GM18873 (cell line): ENCODE results near the gene ERC1.
"Not testable (repeated sequence)": the region's sequence is repeated elsewhere in the genome, so short reads cannot be mapped to it uniquely, and the experiment has no call there.

Experiments
- ATAC-seq: cut with Tn5 transposase; IDR thresholded peaks from one replicate; pipeline ENCODE4 v1.9.1; 2021; ENCODE audit warnings: mild to moderate bottlenecking, moderate library complexity, moderate number of reproducible peaks; ENCODE audit not compliant: unreplicated experiment, low FRiP score

Gene ERC1

DNA sequence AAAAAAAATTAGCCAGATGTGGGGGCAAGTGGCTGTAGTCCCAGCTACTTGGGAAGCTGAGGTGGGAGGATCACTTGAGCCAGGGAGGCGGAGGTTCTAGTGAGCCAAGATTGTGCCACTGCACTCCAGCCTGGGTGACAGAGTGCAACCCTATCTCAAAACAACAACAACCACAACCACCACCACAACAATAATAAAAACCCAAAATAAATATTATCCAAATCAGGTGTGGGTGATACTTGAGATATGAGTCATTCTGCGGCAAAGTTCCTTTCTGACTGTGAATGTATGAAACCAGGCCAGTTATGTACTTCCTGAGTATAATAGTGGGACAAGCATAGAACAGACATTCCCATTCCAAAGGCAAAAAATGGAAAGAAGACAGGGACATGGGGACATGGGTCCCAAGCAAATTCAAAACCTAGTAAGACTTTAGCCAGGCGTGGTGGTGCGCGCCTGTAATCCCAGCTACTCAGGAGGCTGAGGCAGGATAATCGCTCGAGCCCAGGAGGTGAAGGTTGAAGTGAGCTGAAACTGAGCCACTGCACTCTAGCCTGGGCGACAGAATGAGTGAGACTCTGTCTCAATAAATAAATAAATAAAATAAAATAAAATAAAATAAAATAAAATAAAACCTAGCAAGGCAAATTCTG, 9.7 kb upstream of the ERC1 start:
- no peak for ATAC-seq

DNA sequence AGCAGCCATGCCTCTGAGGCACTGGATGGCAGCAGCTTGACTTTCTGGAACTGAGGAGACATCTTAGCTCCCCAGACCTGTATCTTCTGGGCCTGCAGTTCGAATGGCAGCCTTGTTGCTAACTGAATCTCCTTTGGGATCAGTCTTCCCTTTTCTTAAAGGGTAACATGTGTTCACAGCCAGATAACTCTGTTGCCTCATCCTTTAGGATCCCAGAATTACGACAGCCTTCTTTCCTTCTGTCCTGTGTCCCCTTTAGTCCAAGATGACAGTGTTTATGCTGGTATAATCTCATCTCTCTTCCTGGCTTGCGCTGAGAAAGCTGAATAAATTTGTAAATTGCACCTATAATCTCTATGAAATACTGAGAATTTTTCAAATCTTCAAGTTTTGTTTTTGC, 9.1 kb upstream of the ERC1 start:
- no peak for ATAC-seq

DNA sequence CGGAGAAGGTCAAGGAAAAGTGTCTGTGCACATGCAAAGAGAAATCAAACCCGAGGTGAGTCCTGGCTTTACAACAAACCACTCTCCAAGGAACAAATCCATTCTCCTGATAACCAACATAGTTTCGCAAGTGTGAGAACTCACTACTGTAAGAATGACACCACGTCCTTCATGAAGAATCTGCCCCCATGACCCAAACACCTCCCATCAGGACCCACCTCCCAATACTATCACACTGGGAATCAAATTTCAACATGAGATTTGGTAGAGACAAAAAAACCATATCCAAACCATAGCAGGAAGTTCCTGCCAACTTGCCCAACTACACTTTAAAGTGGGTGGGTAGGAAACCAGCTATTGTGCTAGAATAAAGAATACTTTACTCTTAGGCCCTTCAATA, 2.4 kb upstream of the ERC1 start:
- no peak for ATAC-seq

DNA sequence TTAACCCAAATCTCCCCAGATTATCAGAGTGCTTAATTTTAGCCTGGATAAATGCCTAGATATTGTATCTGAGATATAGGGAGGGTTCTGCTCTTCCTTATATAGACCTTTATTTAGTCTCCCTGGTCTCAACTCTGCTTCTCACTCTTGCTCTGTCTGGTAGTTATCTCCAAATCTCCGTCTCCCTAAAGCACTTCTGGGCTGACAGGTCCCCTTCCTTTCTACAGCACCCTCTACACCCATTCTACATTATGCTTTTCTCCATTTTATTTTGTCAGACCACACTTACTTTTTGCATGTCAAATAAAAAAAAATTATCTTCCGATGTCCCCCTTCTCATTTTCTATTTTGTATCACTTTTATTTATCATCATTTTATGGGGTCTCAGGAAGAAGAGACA, 2.0 kb upstream of the ERC1 start:
- ATAC-seq = no peak

DNA sequence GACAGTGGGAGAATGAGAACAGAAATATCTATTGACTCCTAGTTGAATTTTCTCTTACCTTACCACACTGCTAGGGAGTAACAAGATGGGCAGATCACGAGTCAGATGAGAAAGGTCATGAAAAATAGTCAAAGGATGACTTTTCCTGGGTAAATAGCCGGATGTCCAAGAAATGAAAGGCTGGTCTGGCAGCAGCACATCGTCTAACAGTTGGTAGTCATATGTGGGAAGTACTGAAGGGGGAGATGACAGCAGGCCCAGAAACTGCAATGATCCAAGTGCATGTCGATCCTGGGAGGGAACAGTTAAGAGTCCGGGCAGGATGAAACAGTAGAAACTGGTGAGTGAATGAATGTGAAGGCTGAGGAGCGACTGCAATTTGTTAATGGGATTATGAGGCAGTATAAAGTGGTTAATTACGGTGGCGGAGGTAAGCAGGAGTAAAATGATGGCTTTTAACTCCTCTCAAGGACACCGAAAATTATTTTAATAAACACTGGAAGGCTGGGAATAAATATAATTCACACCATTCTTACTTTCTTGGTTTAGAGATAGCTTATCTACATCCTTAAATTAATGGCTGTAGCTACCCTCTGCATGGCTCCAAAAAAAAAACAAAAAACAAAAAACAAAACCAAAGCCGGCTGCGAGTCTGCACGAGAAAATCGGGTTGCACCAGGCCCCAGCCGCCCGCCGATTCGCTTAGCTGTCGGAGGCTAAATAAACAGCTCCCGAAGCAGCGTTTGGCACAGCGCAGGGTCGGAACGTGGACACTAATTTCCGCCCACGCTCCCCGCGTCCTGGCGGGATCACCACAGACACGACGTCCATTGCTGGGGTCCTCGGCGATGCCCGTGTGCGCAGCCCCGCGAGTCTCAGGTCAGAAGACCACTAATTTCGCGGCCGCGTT, 1.0 kb upstream of the ERC1 start:
- no peak for ATAC-seq

DNA sequence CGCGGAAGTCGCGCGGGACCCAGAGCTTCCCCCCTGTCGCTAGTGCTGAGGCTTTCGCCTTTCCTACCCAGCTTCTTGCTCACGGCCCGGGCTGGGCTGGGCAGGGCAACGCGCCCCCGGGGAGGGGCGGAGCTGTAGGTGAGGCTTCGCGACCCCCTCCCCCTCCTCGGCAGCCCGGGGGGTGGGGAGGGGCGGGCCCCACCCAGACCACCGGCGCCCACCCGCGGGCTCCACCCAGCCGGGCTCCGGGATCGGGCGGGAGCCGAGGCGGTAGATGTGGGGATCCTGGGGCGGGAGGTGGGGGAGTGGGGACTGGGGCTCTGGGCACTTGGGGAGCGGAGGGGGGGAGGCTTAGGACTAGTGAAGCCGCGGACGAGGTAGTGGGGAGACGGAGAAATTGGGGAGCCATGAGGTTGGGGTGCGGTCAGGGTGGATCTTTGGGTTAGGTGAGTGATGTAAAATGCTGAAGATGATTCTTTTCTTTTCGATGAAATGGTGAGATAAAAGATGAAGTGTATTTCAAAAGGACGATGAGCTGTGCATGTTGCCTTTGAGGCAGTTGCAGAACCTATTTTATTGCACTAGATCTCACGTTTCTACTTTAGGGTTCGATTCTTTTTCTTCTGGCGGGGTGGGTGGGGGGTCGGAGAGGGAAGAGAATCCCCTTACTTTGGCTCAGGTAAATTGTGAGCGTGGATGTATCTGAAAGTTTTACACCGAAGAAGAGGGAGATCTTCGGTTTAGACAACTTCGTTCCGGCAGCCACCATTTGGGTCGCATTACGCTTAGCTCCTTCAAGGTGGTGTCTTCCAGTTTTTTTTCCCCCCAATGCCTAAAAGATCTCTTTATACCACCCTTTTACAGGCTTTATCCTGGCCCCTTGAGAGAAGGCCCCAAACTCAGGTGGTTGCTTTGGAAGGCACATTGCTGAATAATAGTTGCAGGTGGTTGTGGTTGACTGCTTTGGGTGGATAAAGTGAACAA, 619 bp downstream of the ERC1 start:
- no peak for ATAC-seq

DNA sequence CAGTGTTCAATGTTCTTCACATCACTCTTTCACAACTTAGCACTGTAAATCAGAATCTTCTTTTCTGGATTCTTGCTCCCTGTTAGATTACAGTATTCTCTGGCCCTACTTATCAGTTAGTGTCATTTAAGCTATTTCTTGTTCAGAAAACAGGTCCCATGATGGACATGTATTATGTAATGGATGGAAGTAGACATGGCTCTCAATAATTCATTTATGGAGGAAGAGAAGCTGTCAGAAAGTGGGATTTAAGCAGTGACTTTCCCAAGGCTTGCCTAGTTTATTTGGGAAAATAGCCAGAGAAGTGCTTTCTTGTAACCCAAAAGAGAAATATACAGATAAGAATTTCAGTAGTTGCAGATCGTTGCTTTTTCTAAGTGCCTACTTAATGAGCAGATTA, 1.6 kb downstream of the ERC1 start:
- ATAC-seq = no peak

DNA sequence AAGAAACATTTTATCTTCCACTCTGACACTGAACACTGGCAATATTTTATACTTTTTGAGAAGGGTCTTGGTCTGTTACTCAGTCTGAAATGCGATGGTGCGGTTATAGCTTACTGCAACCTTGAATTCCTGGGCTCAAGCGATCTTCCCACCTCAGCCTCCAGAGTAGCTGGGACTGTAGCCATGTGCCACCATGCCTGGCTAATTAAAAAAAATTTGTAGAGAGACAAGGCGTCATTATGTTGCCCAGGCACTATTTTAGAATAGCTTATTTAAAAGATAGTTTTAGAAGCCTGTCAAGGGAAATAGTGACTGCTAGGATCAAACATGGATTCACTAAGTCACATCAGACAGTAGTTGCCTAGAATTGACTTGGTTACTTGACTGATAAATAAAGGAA, 5.9 kb downstream of the ERC1 start:
- no peak for ATAC-seq

DNA sequence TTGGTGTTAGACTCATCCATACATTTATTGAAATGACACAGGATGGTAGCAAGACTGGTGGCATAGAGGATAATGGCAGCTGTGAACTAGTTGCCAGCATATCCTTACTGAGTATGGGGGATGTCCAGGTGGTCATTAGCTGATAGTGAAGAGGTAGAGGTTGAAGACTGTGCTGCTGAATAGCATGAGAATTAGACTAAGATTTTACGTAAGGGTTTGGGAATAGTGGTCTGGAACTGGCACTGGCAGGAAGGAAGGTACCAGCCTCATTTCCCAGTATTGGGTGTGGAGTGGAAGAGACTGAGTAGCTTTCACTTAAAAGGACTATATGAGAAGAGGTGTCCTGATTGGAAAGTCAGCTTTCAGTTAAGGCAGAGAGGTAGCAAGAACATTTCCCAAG, 6.5 kb downstream of the ERC1 start:
- ATAC-seq = no peak

DNA sequence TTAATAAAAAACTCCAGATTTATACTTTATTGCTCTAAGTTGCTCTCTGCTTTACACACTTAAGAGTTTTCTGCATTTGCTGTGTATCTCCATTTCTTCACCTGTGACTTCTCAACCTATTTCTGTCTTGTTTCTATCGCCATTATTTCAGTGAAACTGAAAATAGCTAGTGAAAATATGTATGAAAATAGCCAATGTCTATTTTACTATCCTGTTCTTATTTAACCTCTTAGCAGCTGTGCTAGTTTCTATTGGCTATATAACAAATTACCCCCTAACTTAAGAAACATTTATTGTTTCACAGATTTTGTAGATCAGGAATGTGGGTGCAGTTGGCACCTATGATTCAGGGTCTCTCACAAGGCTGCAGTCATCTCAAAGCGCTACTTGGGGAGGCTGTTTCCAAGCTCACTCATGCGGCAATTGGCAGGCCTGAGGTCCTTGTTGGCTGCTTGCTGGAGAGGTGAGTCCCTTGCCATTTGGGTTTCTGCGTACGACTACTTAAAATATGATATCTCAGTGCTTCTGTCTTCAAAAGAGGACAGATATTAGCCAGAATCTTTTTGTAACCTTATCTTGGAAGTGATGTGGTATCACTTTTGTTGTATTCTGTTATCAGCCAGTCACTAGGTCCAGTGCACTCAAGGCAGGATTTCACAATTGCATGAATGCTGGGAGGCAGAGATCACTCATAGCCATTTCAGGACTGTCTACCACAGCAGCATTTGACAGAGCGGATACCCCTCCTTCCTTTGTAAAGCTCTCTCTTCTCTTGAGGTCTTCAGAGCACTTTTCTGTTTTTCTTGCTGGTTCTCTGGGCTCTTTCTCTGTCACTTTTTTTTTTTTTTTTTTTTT, 7.2 kb downstream of the ERC1 start:
- peak; percentile 63 for ATAC-seq

DNA sequence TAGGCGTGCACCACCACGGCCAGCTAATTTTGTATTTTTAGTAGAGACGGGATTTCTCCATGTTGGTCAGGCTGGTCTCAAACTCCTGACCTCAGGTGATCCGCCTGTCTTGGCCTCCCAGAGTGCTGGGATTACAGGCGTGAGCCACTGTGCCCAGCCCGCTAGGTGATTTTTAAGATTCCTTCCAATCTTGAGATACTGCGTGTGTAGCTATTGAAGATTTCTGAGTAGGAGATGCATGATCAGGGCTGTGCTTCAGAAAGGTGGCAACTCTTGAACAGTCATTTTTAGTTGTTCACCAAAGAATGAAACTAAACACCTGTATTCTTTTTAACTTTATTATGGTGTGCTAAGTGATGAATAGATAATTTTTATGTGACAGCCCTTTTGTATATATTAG, 8.7 kb downstream of the ERC1 start:
- ATAC-seq = not testable (repeated sequence)

DNA sequence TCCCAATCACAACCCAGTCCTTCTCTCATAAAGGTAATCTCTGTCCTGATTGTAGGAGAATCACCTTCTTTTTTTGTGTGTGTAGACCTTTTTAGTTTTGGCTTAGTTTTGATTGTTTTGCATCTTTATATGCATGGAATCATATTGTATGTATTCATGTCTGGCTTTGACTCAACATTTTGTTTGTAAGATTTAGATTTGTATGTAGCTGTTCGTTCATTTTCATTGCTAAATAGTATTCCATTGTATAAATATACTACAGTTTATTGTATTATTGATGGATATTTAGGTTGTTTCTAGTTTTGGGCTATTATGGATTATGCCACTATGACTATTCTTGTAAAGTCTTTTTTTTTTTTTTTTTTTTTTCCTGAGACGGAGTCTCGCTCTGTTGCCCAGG, 10.5 kb downstream of the ERC1 start:
- ATAC-seq = no peak

DNA sequence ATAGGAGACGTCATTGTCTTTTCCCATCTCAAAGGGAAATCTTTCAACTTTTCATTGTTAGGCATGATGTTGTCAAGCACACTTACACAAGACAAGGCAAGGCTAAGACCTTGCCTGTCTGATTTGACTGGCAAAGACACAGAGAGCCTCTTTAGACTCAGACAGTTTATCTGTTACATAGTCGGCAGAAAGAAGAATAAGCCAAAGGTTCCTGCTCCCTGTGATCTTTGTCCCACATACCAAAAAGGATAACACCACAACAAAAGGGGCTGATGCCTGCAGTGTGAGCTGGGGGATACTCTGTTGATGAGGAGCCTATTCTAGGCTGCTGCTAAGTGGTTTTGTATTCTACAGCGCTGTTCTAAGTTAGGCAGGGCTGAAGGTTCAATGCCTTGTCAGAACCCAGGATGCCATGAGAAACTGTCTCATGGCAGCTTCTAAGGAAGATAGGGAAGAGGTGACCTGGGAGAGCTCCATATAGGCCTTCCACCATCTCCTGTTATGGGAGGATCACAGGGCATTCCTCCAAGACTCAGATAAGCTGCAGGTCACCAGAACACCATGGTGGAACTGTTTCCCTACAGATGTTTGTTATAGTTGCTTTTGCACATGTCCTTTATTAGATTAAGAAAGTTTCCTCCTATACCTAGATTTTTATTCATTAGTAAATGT, 12.7 kb downstream of the ERC1 start:
- no peak for ATAC-seq

DNA sequence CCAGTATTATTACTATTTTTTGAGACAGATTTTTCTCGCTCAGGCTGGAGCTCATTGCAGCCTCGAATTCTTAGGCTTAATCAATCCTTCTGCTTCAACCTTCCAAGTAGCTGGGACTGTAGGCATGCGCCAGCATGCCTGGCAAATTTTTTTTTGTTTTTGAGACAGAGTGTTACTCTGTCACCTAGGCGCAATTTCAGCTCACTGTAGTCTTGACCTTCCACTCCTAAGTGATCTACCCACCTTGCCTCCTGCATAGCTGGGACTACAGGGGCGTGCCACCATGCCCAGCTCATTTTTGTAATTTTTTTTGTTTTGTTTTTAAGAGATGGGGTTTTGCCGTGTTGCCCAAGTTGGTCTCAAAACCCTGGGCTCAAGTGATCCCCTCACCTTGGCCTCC, 15.2 kb downstream of the ERC1 start:
- ATAC-seq = no peak

DNA sequence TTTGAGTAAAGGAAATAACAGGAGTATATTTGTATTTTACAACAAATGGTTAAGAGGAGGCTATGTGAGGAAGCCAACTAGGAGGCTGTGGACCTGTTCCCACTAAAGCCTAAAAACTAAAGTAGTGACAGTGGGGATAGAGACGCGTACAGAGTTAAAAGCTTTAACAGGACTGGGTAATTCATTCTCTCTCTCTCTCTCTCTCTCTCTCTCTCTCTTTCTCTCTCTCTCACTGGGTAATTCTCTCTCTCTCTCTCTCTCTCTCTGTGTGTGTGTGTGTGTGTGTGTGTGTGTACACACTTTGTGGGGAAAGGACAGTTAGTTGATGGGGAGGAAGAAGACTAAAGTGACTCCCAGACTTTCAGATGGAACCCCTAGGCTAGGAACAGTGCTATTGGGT, 16.3 kb downstream of the ERC1 start:
- no peak for ATAC-seq

DNA sequence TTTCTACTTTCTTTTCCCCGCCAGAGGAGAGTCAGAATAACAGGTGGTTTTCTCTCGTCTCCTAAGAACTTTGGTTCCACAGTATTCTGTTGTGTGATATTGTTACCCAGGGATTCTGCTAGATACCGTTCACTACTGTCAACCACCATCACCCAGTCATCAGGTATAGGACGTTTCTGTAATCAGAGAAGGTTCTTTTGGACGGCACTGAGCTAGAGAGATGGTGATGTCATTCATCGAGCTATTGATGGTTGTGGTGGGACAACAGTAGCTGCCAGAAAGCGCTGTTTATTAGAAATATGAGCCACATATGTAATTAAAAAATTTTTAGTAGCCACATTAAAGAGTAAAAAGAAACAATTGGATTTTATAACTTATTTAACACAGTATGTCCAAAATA, 17.0 kb downstream of the ERC1 start:
- ATAC-seq = no peak

DNA sequence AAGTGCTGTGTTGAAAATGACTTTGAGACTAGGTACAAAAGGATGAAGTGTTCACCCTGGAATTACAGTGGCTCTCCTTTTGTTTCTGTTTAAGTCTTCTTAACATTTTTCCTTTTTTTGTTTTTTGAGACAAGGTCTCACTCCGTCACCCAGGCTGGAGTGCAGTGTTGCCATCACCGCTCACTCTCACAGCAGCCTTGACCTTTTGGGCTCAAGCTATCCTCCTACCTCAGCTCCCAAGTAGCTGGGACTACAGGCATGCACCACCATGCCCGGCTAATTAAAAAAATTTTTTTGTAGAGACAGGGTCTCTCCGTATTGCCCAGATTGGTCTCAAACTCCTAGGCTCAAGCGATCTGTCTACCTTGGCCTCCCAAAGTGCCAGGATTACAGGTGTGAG, 20.1 kb downstream of the ERC1 start:
- ATAC-seq = no peak

DNA sequence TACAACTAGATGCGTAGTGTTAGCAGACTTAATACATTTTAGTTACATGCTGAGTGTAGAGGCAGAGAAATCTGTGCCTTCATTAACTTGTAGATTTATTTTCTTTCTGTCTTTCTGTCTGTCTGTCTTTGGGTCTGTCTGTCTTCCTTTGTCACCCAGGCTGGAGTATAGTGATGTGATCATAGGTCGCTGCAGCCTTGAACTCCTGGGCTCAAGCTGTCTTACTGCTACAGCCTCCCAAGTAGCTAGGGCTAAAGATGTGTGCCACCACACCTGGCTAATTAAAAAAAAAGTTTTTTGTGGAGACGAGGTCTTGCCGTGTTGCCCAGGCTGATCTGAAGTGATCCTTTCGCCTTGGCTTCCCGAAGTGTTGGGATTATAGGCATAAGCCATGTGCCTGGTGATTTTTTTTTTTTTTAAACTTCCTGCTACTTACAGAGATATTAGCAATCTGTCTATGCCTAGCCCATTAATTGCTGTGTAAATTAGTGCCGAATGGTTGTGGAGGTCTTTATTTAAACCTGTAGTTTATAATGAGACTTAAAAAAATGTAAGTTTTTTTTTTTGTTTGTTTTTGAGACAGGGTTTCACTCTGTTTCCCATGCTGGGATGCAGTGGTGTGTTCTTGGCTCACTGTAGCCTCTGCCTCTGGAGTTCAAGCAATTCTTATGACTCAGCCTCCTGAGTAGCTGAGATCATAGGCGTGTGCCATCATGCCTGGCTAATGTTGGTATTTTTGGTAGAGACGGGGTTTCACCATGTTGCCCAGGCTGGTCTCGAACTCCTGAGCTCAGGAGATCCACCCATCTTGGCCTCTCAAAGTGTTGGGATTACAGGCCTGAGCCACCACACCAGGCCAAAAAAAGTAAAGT, 22.8 kb downstream of the ERC1 start:
- ATAC-seq = no peak

DNA sequence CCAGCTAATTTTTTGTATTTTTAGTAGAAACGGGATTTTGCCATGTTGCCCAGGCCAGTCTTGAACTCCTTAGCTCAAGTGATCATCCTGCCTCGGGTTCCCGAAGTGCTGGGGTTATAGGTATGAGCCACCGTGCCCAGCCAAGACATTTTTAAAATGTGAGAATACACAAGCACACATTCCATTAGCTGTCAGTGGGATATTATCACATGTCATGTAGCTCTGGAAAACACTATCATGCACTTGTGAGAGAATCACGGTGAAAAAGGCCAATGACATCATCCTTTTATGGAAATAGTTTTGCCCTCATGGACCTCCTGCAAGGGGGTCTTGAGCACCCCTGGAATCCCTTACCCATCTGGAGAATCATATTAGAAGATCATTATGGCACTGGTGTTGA, 28.3 kb downstream of the ERC1 start:
- no peak for ATAC-seq
